Daoy (cell line): Measurements from ENCODE around the gene RNF121. TPM values are rescaled to one million over a fixed set of nuclear protein-coding genes. Genes with fewer than 3 reads are reported as not detected.
A peak's percentile ranks its signal among the peaks of the same experiment; 100 is the strongest.

ENCODE experiments used
- DNase-seq: peaks from one replicate; pipeline ENCODE4 v3.0.0-alpha.2; 2015; ENCODE audit warnings: low read depth
- total RNA-seq: library from RNA; depleted of rRNA; stranded (reverse); fragments of >200 nt; shearing (Covaris generic); gene quantifications from 2 replicates; pipeline ENCODE4 v1.2.3, GENCODE V29; 2014; rRNA removed

The RNF121 gene
- total RNA-seq, 1 experiment from 2014 or later, result 30.6 TPM

- DNase-seq, result no peak
Observed at GRCh38 chr11:72037554-72038311, 108.9 kb downstream of the RNF121 start.

GRCh38 chr11:72038491-72038890 lies 109.6 kb downstream of the RNF121 start:
- DNase-seq, result no peak

DNA sequence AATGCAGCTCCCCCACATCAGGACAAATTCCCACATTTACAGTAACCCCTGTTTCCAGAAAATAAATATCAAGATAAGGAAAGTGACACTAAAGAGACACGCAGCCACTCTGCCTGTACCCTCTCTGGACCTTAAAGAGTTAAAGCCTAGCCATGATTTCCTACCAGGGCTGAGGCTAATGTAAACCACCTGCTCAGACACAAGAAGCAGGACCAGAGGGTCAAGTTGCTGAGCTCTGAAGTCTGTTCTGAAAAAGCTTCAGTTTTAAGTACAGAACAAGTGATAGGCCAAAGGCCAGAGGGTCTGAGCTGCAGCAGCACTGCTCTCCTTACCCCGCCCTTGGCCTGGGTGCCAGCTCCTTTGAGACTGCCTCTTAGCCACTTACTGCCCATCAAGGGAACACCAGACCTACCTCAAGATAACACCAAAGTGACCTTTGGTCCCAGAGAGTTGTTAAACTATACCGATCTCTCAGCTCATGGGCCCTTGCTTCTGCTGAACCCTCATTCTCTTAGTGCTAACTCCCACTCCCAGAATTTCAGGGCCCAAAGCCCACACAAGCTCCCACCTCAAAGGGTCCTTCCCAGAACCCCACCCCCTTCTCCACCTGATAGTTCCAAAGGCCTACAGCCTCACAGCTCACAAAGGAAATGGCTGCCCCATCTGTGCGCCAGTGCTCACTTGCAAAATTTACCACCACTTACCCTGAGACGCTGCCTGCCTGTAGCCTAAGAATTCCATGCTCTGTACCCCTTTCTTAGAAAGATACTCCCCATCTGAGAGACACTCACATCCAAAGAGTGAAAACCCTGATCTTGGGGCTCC lies 110.4 kb downstream of the RNF121 start:
- DNase-seq, result no peak

- DNase-seq, result no peak
Observed at GRCh38 chr11:72039856-72040401, 111.1 kb downstream of the RNF121 start.

DNA sequence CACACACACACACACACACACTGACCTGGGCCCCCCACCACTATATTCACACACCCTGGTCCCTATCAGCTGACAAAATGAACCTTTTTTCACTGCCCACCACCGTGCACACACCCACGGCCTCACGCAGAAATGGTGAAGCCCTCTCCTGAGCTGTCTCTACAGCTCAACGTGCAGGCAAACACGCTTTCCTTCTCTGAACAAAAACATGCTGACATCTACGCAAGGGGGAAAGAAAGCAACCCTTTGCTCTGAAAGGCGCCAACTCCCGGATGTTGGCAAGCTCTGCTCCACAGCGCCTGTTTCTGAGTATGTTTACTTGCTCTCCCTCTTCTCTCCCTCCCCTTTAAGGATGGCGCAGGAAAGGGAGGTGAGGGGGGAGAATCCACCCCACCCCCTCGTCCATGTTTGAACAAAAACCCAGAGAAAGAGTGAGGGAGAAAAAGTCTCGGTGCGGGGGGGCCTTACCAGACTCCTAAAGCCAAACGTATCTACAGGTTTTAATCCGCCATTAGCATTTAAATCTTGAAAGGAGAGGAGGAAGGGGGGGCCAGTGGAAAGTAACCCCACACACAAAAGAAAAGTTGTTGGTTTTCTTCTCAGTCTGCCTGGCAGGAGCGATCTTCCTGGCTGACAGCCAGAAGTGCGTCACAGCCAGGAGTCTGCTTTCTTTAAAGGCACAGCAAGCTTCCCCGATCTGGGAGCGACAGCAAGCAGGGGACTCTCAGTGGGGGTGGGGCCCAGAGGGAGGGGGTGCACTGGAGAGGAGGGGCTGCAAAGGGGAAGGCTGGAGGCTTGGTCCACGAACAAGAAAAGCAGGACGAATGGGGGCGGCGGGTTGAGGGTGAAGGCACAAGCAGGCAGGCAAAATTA lies 111.9 kb downstream of the RNF121 start:
- DNase-seq, result peak; percentile 87

- peak; percentile 64 for DNase-seq
Observed at GRCh38 chr11:72041364-72042063, 112.7 kb downstream of the RNF121 start.

DNA sequence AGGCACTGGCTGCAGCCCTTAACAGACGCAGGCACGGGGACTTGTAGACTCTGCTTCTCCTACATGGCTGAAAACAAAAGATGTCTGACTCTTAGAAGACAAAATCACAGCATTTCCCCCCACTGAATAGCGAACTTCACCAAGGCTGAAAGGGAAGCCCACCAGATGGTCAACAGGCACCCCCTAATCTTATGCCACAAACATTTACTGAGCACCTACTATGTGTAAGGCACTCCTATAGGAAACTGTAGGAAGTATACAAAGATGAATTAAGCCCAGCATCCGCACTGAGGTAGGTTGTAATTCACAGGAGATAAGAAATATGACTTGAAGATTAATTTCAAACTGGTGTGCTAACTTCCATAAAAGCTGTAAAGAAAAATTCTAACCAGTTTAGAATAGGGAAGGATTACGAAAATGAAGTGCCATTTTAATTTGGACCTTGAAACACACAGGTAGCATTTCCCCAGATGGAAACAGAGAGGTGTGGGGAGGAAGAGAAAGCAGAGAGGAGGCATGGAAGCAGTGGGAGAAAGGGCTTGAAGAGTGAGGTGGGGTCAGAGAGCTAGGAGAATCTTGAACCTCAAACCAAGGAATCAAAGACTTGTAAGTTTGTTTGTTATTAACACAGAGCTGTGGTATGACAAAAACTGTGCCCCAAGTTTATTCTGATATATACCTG lies 113.4 kb downstream of the RNF121 start:
- no peak for DNase-seq

DNA sequence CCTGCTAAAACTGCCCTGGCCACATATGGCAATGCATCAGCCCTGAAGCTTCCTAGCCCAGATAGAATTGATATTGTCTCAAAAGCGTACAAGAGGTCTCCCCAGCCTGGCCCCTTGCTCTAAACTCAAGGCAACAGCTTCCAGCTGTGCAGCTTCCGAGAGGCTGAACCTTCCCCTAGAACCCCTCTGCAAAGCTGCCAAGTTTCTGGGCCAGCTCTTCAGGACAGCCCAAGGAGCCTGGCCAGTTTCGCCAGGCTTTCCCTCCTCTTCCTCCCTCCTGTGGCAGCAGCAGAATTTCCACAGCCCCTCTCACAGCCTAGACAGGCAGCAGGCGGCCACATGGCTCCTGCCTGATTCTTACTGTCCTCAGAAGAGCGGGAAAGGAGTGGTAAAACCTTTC lies 117.0 kb downstream of the RNF121 start:
- DNase-seq, result no peak

Other genes with a start within 250 kb of the RNF121 start
- gene DEFB108B, start 95.8 kb upstream of the RNF121 start, total RNA-seq, result not detected in 2 replicates
- gene DEFB131B, start 50.6 kb upstream of the RNF121 start, total RNA-seq, result not detected in 2 replicates
- gene XNDC1N, start 452 bp upstream of the RNF121 start, total RNA-seq, result 4.0 and 8.6 TPM in 2 replicates
- 3.4 and 4.9 TPM in 2 replicates for gene IL18BP, start 69.9 kb downstream of the RNF121 start, total RNA-seq
- 74.2 and 76.7 TPM in 2 replicates for gene NUMA1, start 151.5 kb downstream of the RNF121 start, total RNA-seq
- gene LRRC51, start 151.8 kb downstream of the RNF121 start, total RNA-seq, result 3.3 and 6.4 TPM in 2 replicates
- gene LAMTOR1, start 174.3 kb downstream of the RNF121 start, total RNA-seq, result 86.8 and 90.6 TPM in 2 replicates
- not detected in 2 replicates for gene TOMT, start 176.9 kb downstream of the RNF121 start, total RNA-seq
- 38.8 and 56.7 TPM in 2 replicates for gene ANAPC15, start 183.6 kb downstream of the RNF121 start, total RNA-seq
- gene FOLR3, start 206.7 kb downstream of the RNF121 start, total RNA-seq, result not detected in 2 replicates